ENCODE measurements around the gene TMEM92. TPM values are rescaled to one million over a fixed set of nuclear protein-coding genes. Genes with fewer than 3 reads are reported as not detected.

TMEM92 gene
- total RNA-seq, 1 donor from 2014 or later: 1.6 TPM

- intact Hi-C loops (cut with micrococcal nuclease): loop anchor here (1.0 kb wide), 1 partner anchor 9 kb away; no protein-coding TSS in a partner anchor
- H3K9me3 Mint-ChIP-seq: no peaks in the 10 kb centered on the region
- H3K27ac Mint-ChIP-seq: peak overlapping the region; percentile 98
- DNase-seq (ENCODE audit: low spot score): peak; percentile 14
- peak overlapping the region; percentile 52 for H3K4me3 Mint-ChIP-seq (ENCODE audit: low read depth)
- H3K27me3 Mint-ChIP-seq (ENCODE audit: low read depth): no peaks in the 10 kb centered on the region
- no peaks in the 10 kb centered on the region for H3K36me3 Mint-ChIP-seq (ENCODE audit: low read depth)
- H3K4me1 Mint-ChIP-seq (ENCODE audit: low read depth): peaks cover 56% of the 10 kb centered on the region
Measured at GRCh38 chr17:50301891-50302584, 27.8 kb downstream of the TMEM92 start.

- no peak for DNase-seq (ENCODE audit: low spot score)
- Mint-ChIP-seq H3K36me3 (ENCODE audit: low read depth) (no peaks in the 10 kb centered on the region), H3K4me3 (ENCODE audit: low read depth) (no peak overlapping the region), H3K9me3 (no peaks in the 10 kb centered on the region), H3K27me3 (ENCODE audit: low read depth) (no peaks in the 10 kb centered on the region), H3K27ac (peak overlapping the region; percentile 98), H3K4me1 (ENCODE audit: low read depth) (peaks cover 57% of the 10 kb centered on the region)
- intact Hi-C loops (cut with micrococcal nuclease): no loop called here
Measured at GRCh38 chr17:50303051-50303450, 28.8 kb downstream of the TMEM92 start.

GRCh38 chr17:50303596-50303995 is 29.3 kb downstream of the TMEM92 start:
- intact Hi-C loops (cut with micrococcal nuclease): no loop called here
- no peaks in the 10 kb centered on the region for H3K36me3 Mint-ChIP-seq (ENCODE audit: low read depth)

GRCh38 chr17:50304781-50305404 is 30.6 kb downstream of the TMEM92 start:
- Mint-ChIP-seq H3K27me3 (ENCODE audit: low read depth) (no peaks in the 10 kb centered on the region), H3K4me3 (ENCODE audit: low read depth) (peak overlapping the region; percentile 40), H3K36me3 (ENCODE audit: low read depth) (no peaks in the 10 kb centered on the region), H3K9me3 (no peaks in the 10 kb centered on the region), H3K4me1 (ENCODE audit: low read depth) (peaks cover 71% of the 10 kb centered on the region), H3K27ac (peak overlapping the region; percentile 99)
- intact Hi-C loops (cut with micrococcal nuclease): loop anchor here (5.0 kb wide), 1 partner anchor 42 kb away; the partner anchor contains the start of gene XYLT2
- DNase-seq (ENCODE audit: low spot score): no peak

More at GRCh38 chr17:50303596-50303995, 29.3 kb downstream of the TMEM92 start:
- Mint-ChIP-seq H3K27me3 (ENCODE audit: low read depth) (no peaks in the 10 kb centered on the region), H3K27ac (peak overlapping the region; percentile 98), H3K4me3 (ENCODE audit: low read depth) (no peak overlapping the region), H3K9me3 (no peaks in the 10 kb centered on the region), H3K4me1 (ENCODE audit: low read depth) (peaks cover 62% of the 10 kb centered on the region)
- no peak for DNase-seq (ENCODE audit: low spot score)

- H3K4me1 Mint-ChIP-seq (ENCODE audit: low read depth): peaks cover 67% of the 10 kb centered on the region
- no peak overlapping the region for H3K4me3 Mint-ChIP-seq (ENCODE audit: low read depth)
- no peak for DNase-seq (ENCODE audit: low spot score)
Measured at GRCh38 chr17:50307654-50308053, 33.4 kb downstream of the TMEM92 start.

GRCh38 chr17:50308666-50309065 is 34.4 kb downstream of the TMEM92 start:
- H3K27me3 Mint-ChIP-seq (ENCODE audit: low read depth): no peaks in the 10 kb centered on the region
- H3K4me1 Mint-ChIP-seq (ENCODE audit: low read depth): peaks cover 66% of the 10 kb centered on the region
- H3K9me3 Mint-ChIP-seq: no peaks in the 10 kb centered on the region
- peak overlapping the region; percentile 99 for H3K27ac Mint-ChIP-seq
- intact Hi-C loops (cut with micrococcal nuclease): loop anchor here (1.0 to 5.0 kb wide), 2 partner anchors 23 to 39 kb away; partner anchors contain the start of gene XYLT2
- no peaks in the 10 kb centered on the region for H3K36me3 Mint-ChIP-seq (ENCODE audit: low read depth)
- no peak for DNase-seq (ENCODE audit: low spot score)
- H3K4me3 Mint-ChIP-seq (ENCODE audit: low read depth): no peak overlapping the region

More at GRCh38 chr17:50307654-50308053, 33.4 kb downstream of the TMEM92 start:
- intact Hi-C loops (cut with micrococcal nuclease): loop anchor here (5.0 kb wide), 1 partner anchor 40 kb away; the partner anchor contains the start of gene XYLT2
- no peaks in the 10 kb centered on the region for H3K27me3 Mint-ChIP-seq (ENCODE audit: low read depth)
- H3K9me3 Mint-ChIP-seq: no peaks in the 10 kb centered on the region
- H3K27ac Mint-ChIP-seq: peak overlapping the region; percentile 99
- no peaks in the 10 kb centered on the region for H3K36me3 Mint-ChIP-seq (ENCODE audit: low read depth)

- no peak for DNase-seq (ENCODE audit: low spot score)
- peak overlapping the region; percentile 59 for H3K4me3 Mint-ChIP-seq (ENCODE audit: low read depth)
- H3K9me3 Mint-ChIP-seq: no peaks in the 10 kb centered on the region
- peaks cover 60% of the 10 kb centered on the region for H3K4me1 Mint-ChIP-seq (ENCODE audit: low read depth)
- no peaks in the 10 kb centered on the region for H3K27me3 Mint-ChIP-seq (ENCODE audit: low read depth)
- intact Hi-C loops (cut with micrococcal nuclease): loop anchor here (1.0 kb wide), 2 partner anchors 8 to 17 kb away; no protein-coding TSS in a partner anchor
- peak overlapping the region; percentile 99 for H3K27ac Mint-ChIP-seq
- H3K36me3 Mint-ChIP-seq (ENCODE audit: low read depth): no peaks in the 10 kb centered on the region
Measured at GRCh38 chr17:50310455-50311111, 36.3 kb downstream of the TMEM92 start.

GRCh38 chr17:50311112-50311460 is 36.8 kb downstream of the TMEM92 start:
- no peaks in the 10 kb centered on the region for H3K27me3 Mint-ChIP-seq (ENCODE audit: low read depth)
- H3K4me3 Mint-ChIP-seq (ENCODE audit: low read depth): no peak overlapping the region
- H3K4me1 Mint-ChIP-seq (ENCODE audit: low read depth): peaks cover 57% of the 10 kb centered on the region
- H3K36me3 Mint-ChIP-seq (ENCODE audit: low read depth): no peaks in the 10 kb centered on the region
- intact Hi-C loops (cut with micrococcal nuclease): loop anchor here (1.0 kb wide), 2 partner anchors 9 to 16 kb away; no protein-coding TSS in a partner anchor
- DNase-seq (ENCODE audit: low spot score): no peak
- peak overlapping the region; percentile 99 for H3K27ac Mint-ChIP-seq
- H3K9me3 Mint-ChIP-seq: no peaks in the 10 kb centered on the region

- no peak overlapping the region for H3K4me3 Mint-ChIP-seq (ENCODE audit: low read depth)
- intact Hi-C loops (cut with micrococcal nuclease): loop anchor here (1.0 kb wide), 2 partner anchors 9 to 16 kb away; no protein-coding TSS in a partner anchor
- H3K27ac Mint-ChIP-seq: peak overlapping the region; percentile 99
Measured at GRCh38 chr17:50311483-50311882, 37.2 kb downstream of the TMEM92 start.

GRCh38 chr17:50312308-50312707 is 38.0 kb downstream of the TMEM92 start:
- peak overlapping the region; percentile 72 for H3K27ac Mint-ChIP-seq
- no peak overlapping the region for H3K4me3 Mint-ChIP-seq (ENCODE audit: low read depth)
- H3K4me1 Mint-ChIP-seq (ENCODE audit: low read depth): peaks cover 50% of the 10 kb centered on the region
- H3K9me3 Mint-ChIP-seq: no peaks in the 10 kb centered on the region
- intact Hi-C loops (cut with micrococcal nuclease): no loop called here
- no peaks in the 10 kb centered on the region for H3K36me3 Mint-ChIP-seq (ENCODE audit: low read depth)
- H3K27me3 Mint-ChIP-seq (ENCODE audit: low read depth): no peaks in the 10 kb centered on the region
- DNase-seq (ENCODE audit: low spot score): no peak

More at GRCh38 chr17:50311483-50311882, 37.2 kb downstream of the TMEM92 start:
- DNase-seq (ENCODE audit: low spot score): no peak
- Mint-ChIP-seq H3K9me3 (no peaks in the 10 kb centered on the region), H3K4me1 (ENCODE audit: low read depth) (peaks cover 53% of the 10 kb centered on the region), H3K27me3 (ENCODE audit: low read depth) (no peaks in the 10 kb centered on the region), H3K36me3 (ENCODE audit: low read depth) (no peaks in the 10 kb centered on the region)

- Mint-ChIP-seq H3K27me3 (ENCODE audit: low read depth) (no peaks in the 10 kb centered on the region), H3K36me3 (ENCODE audit: low read depth) (no peaks in the 10 kb centered on the region), H3K9me3 (no peaks in the 10 kb centered on the region), H3K27ac (peak overlapping the region; percentile 66), H3K4me1 (ENCODE audit: low read depth) (peaks cover 32% of the 10 kb centered on the region), H3K4me3 (ENCODE audit: low read depth) (no peak overlapping the region)
- DNase-seq (ENCODE audit: low spot score): no peak
- intact Hi-C loops (cut with micrococcal nuclease): no loop called here
Measured at GRCh38 chr17:50314456-50315011, 40.3 kb downstream of the TMEM92 start.

GRCh38 chr17:50316016-50316587 is 41.8 kb downstream of the TMEM92 start:
- H3K4me1 Mint-ChIP-seq (ENCODE audit: low read depth): peaks cover 20% of the 10 kb centered on the region
- DNase-seq (ENCODE audit: low spot score): no peak
- no peak overlapping the region for H3K4me3 Mint-ChIP-seq (ENCODE audit: low read depth)
- H3K27me3 Mint-ChIP-seq (ENCODE audit: low read depth): no peaks in the 10 kb centered on the region
- no peaks in the 10 kb centered on the region for H3K36me3 Mint-ChIP-seq (ENCODE audit: low read depth)
- no peaks in the 10 kb centered on the region for H3K9me3 Mint-ChIP-seq
- no peak overlapping the region for H3K27ac Mint-ChIP-seq
- intact Hi-C loops (cut with micrococcal nuclease): no loop called here
